ENCODE results near the gene TREH.

TREH gene

GRCh38 chr11:118663381-118663780, 16.1 kb downstream of the TREH start:
- no peak for DNase-seq

GRCh38 chr11:118662401-118663271, 16.8 kb downstream of the TREH start:
- no peak for DNase-seq

GRCh38 chr11:118661425-118662301, 17.8 kb downstream of the TREH start:
- DNase-seq: no peak

- no peak for DNase-seq
These were observed 18.6 kb downstream of the TREH start for GRCh38 chr11:118660681-118661424.

GRCh38 chr11:118659953-118660680, 19.3 kb downstream of the TREH start:
- no peak for DNase-seq

- DNase-seq: peak; percentile 84 to 91 (median 86)
These were observed 20.0 kb downstream of the TREH start for GRCh38 chr11:118659314-118659952.

- peak in 1 of 4 experiments; percentile 11 for DNase-seq
These were observed 20.8 kb downstream of the TREH start for GRCh38 chr11:118658429-118659313.

- no peak for DNase-seq
These were observed 21.6 kb downstream of the TREH start for GRCh38 chr11:118657709-118658428.

GRCh38 chr11:118657238-118657637, 22.2 kb downstream of the TREH start:
- no peak for DNase-seq

- DNase-seq: no peak
These were observed 22.8 kb downstream of the TREH start for GRCh38 chr11:118656563-118657165.

GRCh38 chr11:118655486-118656190, 23.8 kb downstream of the TREH start:
- DNase-seq: no peak

GRCh38 chr11:118653684-118654390, 25.6 kb downstream of the TREH start:
- no peak for DNase-seq

GRCh38 chr11:118652681-118653181, 26.7 kb downstream of the TREH start:
- no peak for DNase-seq

- no peak for DNase-seq
These were observed 27.6 kb downstream of the TREH start for GRCh38 chr11:118651820-118652219.

GRCh38 chr11:118650366-118650765, 29.1 kb downstream of the TREH start:
- no peak for DNase-seq

- DNase-seq: no peak
These were observed 29.5 kb downstream of the TREH start for GRCh38 chr11:118649941-118650340.

- DNase-seq: no peak
These were observed 31.2 kb downstream of the TREH start for GRCh38 chr11:118648291-118648690.

GRCh38 chr11:118646393-118646792, 33.1 kb downstream of the TREH start:
- no peak for DNase-seq

Measured in suppressor macrophage (primary cell).